Hepatocyte (in vitro differentiated cells): ENCODE data around the gene MAPK4. TPM values are rescaled to one million over a fixed set of nuclear protein-coding genes. Genes with fewer than 3 reads are reported as not detected.

Experiments used
- DNase-seq: peaks from one replicate; pipeline ENCODE4 v3.0.0-alpha.2; 2016; ENCODE audit warnings: low spot score
- H2AFZ ChIP-seq: fragments of 200-600 bp; sonication (generic); 2 replicates; pipeline ENCODE4 v1.6.0; 2016; ENCODE audit warnings: antibody characterized with exemption, mild to moderate bottlenecking
- H3K27ac ChIP-seq: fragments of 200-600 bp; sonication (generic); 2 replicates; pipeline ENCODE4 v1.5.1; 2016; ENCODE audit warnings: mild to moderate bottlenecking
- H3K27me3 ChIP-seq: fragments of 200-600 bp; sonication (generic); 2 replicates; pipeline ENCODE4 v1.6.1; 2016
- H3K36me3 ChIP-seq: fragments of 200-600 bp; sonication (generic); replicated peaks from 2 replicates; pipeline ENCODE4 v1.5.1; 2016; ENCODE audit warnings: low read depth; ENCODE audit not compliant: insufficient read depth
- H3K4me1 ChIP-seq: fragments of 200-600 bp; sonication (generic); 2 replicates; pipeline ENCODE4 v1.5.1; 2016; ENCODE audit warnings: mild to moderate bottlenecking, moderate library complexity; ENCODE audit not compliant: insufficient read depth
- H3K4me2 ChIP-seq: fragments of 200-600 bp; sonication (generic); 2 replicates; pipeline ENCODE4 v1.6.0; 2016
- H3K4me3 ChIP-seq: fragments of 200-600 bp; sonication (generic); 2 replicates; pipeline ENCODE4 v1.5.1; 2016; ENCODE audit warnings: mild to moderate bottlenecking
- H3K79me2 ChIP-seq: fragments of 200-600 bp; sonication (generic); 2 replicates; pipeline ENCODE4 v1.6.0; 2017; ENCODE audit warnings: mild to moderate bottlenecking
- H3K9me2 ChIP-seq: fragments of 200-600 bp; sonication (generic); replicated peaks from 2 replicates; pipeline ENCODE4 v1.6.0; 2017; ENCODE audit warnings: mild to moderate bottlenecking; ENCODE audit not compliant: insufficient read depth
- H3K9me3 ChIP-seq: fragments of 200-600 bp; sonication (generic); 2 replicates; pipeline ENCODE4 v1.5.1; 2016; ENCODE audit warnings: low read depth, mild to moderate bottlenecking
- H4K20me1 ChIP-seq: fragments of 200-600 bp; sonication (generic); 2 replicates; pipeline ENCODE4 v1.6.0; 2016; ENCODE audit warnings: mild to moderate bottlenecking; ENCODE audit not compliant: insufficient read depth, poor library complexity, severe bottlenecking
- CTCF ChIP-seq: fragments of 200-600 bp; sonication (generic); IDR thresholded peaks from 2 replicates; pipeline ENCODE4 v1.5.1; 2016; ENCODE audit warnings: antibody characterized with exemption, mild to moderate bottlenecking; ENCODE audit not compliant: poor library complexity
- EZH2 ChIP-seq: fragments of 200-600 bp; sonication (generic); IDR thresholded peaks from 2 replicates; pipeline ENCODE4 v1.6.1; 2016; ENCODE audit warnings: antibody characterized with exemption, mild to moderate bottlenecking, borderline replicate concordance
- EZH2phosphoT487 ChIP-seq: fragments of 200-600 bp; sonication (generic); IDR thresholded peaks from one replicate; pipeline ENCODE4 v1.6.1; 2018; ENCODE audit warnings: antibody characterized with exemption, mild to moderate bottlenecking, low read depth, moderate library complexity; ENCODE audit not compliant: unreplicated experiment, severe bottlenecking
- WGBS: methylation state at CpG from one replicate; pipeline ENCODE4 v1.1.6; 2016; ENCODE audit warnings: low lambda C conversion rate; ENCODE audit errors: missing lambda C conversion rate; 5-methylcytosine and 5-hydroxymethylcytosine counted together
- polyA plus RNA-seq: library from polyadenylated mRNA; unstranded; fragments of >200 nt; fragmentation: Nextera tagmentation; extraction: Ambion mirVana; gene quantifications from 2 replicates; pipeline ENCODE4 v1.2.1, GENCODE V29; 2016
- total RNA-seq: library from RNA; depleted of rRNA; stranded (reverse); fragments of >200 nt; gene quantifications from 2 replicates; pipeline ENCODE4 v1.2.3, GENCODE V29; 2014

The MAPK4 gene
- total and polyA plus RNA-seq, 2 experiments from 2014 or later: 2.0 to 2.4 TPM

GRCh38 chr18:50689578-50689977 is 129.7 kb downstream of the MAPK4 start:
- Histone ChIP-seq H3K4me3 (no peak overlapping the region), H3K9me2 (no peaks in the 10 kb centered on the region), H3K36me3 (no peaks in the 10 kb centered on the region), H3K79me2 (no peaks in the 10 kb centered on the region), H3K27ac (no peak overlapping the region), H3K9me3 (no peaks in the 10 kb centered on the region), H3K4me2 (no peak overlapping the region), H3K27me3 (no peaks in the 10 kb centered on the region), H4K20me1 (no peaks in the 10 kb centered on the region), H2AFZ (no peak overlapping the region), H3K4me1 (no peaks in the 10 kb centered on the region)
- WGBS: 96% methylated on average over 6 of the region's 6 CpGs
- TF ChIP-seq EZH2phosphoT487 (no peak), EZH2 (no peak), CTCF (no peak)
- DNase-seq: no peak

- Histone ChIP-seq H3K36me3 (no peaks in the 10 kb centered on the region), H3K4me3 (no peak overlapping the region), H4K20me1 (no peaks in the 10 kb centered on the region), H3K27me3 (no peaks in the 10 kb centered on the region), H3K27ac (no peak overlapping the region), H3K4me2 (no peak overlapping the region), H3K79me2 (no peaks in the 10 kb centered on the region), H3K4me1 (no peaks in the 10 kb centered on the region), H3K9me2 (no peaks in the 10 kb centered on the region), H3K9me3 (no peaks in the 10 kb centered on the region), H2AFZ (no peak overlapping the region)
- no peak for TF ChIP-seq CTCF
- TF ChIP-seq EZH2: no peak
- no peak for TF ChIP-seq EZH2phosphoT487
- WGBS: 69% methylated on average over 4 of the region's 4 CpGs
- no peak for DNase-seq
Observed at GRCh38 chr18:50694147-50694546, 134.3 kb downstream of the MAPK4 start.

- Histone ChIP-seq H3K27ac (no peak overlapping the region), H3K9me2 (no peaks in the 10 kb centered on the region), H3K4me3 (no peak overlapping the region), H3K4me1 (no peaks in the 10 kb centered on the region), H3K27me3 (no peaks in the 10 kb centered on the region), H4K20me1 (no peaks in the 10 kb centered on the region), H3K36me3 (no peaks in the 10 kb centered on the region), H3K79me2 (no peaks in the 10 kb centered on the region), H3K4me2 (no peak overlapping the region), H3K9me3 (no peaks in the 10 kb centered on the region), H2AFZ (no peak overlapping the region)
- WGBS: 92% methylated on average over 10 of the region's 10 CpGs
- DNase-seq: no peak
- no peak for TF ChIP-seq CTCF
- no peak for TF ChIP-seq EZH2
- no peak for TF ChIP-seq EZH2phosphoT487
Observed at GRCh38 chr18:50695431-50696176, 135.7 kb downstream of the MAPK4 start.
